ENCODE data around the gene LYRM9. TPM values are rescaled to one million over a fixed set of nuclear protein-coding genes. Genes with fewer than 3 reads are reported as not detected.

Gene LYRM9
- polyA plus RNA-seq, 1 donor from 2014 or later, result 83.8 TPM

DNA sequence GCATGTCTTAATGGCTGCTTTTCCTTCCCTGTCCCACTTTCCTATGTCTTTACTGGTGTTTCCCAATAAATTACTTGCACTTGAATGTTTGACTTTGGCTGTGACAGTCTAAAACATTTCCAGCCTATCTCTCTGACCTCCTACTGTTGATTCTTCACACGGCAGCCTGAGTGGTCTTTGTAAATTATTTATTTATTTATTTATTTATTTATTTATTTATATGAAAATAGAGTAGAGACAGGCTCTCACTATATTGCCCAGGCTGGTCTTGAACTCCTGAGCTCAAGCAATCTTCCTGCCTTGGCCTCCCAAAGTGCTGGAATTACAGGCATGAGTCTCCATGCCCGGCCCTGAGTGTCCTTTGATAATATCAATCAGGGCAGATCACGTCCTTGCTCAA lies 28.4 kb upstream of the LYRM9 start:
- no peak overlapping the region for H2AFZ ChIP-seq (ENCODE audit: low read depth, low read length)

DNA sequence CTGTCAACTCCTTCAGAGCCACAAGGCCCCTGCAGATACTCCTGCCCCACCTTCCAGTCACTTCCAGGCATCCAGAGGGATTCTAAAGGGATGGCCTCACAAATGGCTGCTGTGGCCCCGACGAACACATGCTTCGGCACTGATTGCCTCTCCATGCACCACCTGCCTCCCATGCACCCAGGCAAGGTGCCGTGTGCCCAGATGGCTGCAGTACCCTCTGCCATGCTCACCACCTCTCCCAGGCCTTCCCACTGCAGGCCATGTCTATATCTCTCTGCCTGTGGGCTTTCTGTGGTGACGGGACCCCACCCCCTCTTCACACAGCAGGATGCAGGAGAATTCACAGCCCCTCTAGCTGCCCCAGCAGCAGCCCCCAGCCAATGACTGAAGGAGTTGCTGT lies 27.9 kb upstream of the LYRM9 start:
- Histone ChIP-seq H4K20me1 (ENCODE audit: insufficient read depth) (no peaks in the 10 kb centered on the region), H3K27me3 (ENCODE audit: insufficient read depth, low read depth, low read length) (no peaks in the 10 kb centered on the region), H3K4me3 (ENCODE audit: low read length) (no peak overlapping the region), H2AFZ (ENCODE audit: low read depth, low read length) (no peak overlapping the region), H3K36me3 (ENCODE audit: insufficient read depth, low read length) (no peaks in the 10 kb centered on the region), H3K9me2 (ENCODE audit: insufficient read depth, low read length) (no peaks in the 10 kb centered on the region), H3K9me3 (ENCODE audit: low read length) (no peaks in the 10 kb centered on the region), H3K9ac (ENCODE audit: low read length) (no peak overlapping the region), H3K79me2 (replicated peaks; ENCODE audit: insufficient read depth, low read length) (no peaks in the 10 kb centered on the region), H3K4me2 (ENCODE audit: low read length) (no peak overlapping the region), H3F3A (ENCODE audit: insufficient read depth, low read length, poor library complexity, severe bottlenecking) (no peaks in the 10 kb centered on the region), H3K27ac (ENCODE audit: low read length) (no peak overlapping the region)
- TF ChIP-seq RAD21 (conservative IDR thresholded peaks at IDR 0.05) (no peak), EP300 (conservative IDR thresholded peaks at IDR 0.05; ENCODE audit: poor library complexity, severe bottlenecking) (no peak), POLR2AphosphoS5 (IDR thresholded peaks at IDR 0.05) (no peak), SMC3 (conservative IDR thresholded peaks at IDR 0.05; ENCODE audit: poor library complexity) (no peak), EZH2 (IDR thresholded peaks at IDR 0.05; ENCODE audit: borderline replicate concordance, insufficient read depth, low read length, poor library complexity, severe bottlenecking) (no peak), MXI1 (conservative IDR thresholded peaks at IDR 0.05; ENCODE audit: poor library complexity, severe bottlenecking) (no peak), TAF1 (IDR thresholded peaks at IDR 0.05; ENCODE audit: low read depth) (no peak)
- TF ChIP-seq, protein P1, sequence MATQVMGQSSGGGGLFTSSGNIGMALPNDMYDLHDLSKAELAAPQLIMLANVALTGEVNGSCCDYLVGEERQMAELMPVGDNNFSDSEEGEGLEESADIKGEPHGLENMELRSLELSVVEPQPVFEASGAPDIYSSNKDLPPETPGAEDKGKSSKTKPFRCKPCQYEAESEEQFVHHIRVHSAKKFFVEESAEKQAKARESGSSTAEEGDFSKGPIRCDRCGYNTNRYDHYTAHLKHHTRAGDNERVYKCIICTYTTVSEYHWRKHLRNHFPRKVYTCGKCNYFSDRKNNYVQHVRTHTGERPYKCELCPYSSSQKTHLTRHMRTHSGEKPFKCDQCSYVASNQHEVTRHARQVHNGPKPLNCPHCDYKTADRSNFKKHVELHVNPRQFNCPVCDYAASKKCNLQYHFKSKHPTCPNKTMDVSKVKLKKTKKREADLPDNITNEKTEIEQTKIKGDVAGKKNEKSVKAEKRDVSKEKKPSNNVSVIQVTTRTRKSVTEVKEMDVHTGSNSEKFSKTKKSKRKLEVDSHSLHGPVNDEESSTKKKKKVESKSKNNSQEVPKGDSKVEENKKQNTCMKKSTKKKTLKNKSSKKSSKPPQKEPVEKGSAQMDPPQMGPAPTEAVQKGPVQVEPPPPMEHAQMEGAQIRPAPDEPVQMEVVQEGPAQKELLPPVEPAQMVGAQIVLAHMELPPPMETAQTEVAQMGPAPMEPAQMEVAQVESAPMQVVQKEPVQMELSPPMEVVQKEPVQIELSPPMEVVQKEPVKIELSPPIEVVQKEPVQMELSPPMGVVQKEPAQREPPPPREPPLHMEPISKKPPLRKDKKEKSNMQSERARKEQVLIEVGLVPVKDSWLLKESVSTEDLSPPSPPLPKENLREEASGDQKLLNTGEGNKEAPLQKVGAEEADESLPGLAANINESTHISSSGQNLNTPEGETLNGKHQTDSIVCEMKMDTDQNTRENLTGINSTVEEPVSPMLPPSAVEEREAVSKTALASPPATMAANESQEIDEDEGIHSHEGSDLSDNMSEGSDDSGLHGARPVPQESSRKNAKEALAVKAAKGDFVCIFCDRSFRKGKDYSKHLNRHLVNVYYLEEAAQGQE (IDR thresholded peaks at IDR 0.05; ENCODE audit: borderline replicate concordance), result no peak
- TF ChIP-seq, protein P2, sequence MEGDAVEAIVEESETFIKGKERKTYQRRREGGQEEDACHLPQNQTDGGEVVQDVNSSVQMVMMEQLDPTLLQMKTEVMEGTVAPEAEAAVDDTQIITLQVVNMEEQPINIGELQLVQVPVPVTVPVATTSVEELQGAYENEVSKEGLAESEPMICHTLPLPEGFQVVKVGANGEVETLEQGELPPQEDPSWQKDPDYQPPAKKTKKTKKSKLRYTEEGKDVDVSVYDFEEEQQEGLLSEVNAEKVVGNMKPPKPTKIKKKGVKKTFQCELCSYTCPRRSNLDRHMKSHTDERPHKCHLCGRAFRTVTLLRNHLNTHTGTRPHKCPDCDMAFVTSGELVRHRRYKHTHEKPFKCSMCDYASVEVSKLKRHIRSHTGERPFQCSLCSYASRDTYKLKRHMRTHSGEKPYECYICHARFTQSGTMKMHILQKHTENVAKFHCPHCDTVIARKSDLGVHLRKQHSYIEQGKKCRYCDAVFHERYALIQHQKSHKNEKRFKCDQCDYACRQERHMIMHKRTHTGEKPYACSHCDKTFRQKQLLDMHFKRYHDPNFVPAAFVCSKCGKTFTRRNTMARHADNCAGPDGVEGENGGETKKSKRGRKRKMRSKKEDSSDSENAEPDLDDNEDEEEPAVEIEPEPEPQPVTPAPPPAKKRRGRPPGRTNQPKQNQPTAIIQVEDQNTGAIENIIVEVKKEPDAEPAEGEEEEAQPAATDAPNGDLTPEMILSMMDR (IDR thresholded peaks at IDR 0.05; ENCODE audit: poor library complexity, severe bottlenecking), result no peak

More for the DNA sequence above, 28.4 kb upstream of the LYRM9 start:
- no peaks in the 10 kb centered on the region for H4K20me1 ChIP-seq (ENCODE audit: insufficient read depth)
- H3K27ac ChIP-seq (ENCODE audit: low read length), result no peak overlapping the region
- H3K79me2 ChIP-seq (replicated peaks; ENCODE audit: insufficient read depth, low read length), result no peaks in the 10 kb centered on the region
- no peaks in the 10 kb centered on the region for H3K9me3 ChIP-seq (ENCODE audit: low read length)
- H3K4me3 ChIP-seq (ENCODE audit: low read length), result no peak overlapping the region
- H3K9me2 ChIP-seq (ENCODE audit: insufficient read depth, low read length), result no peaks in the 10 kb centered on the region
- no peak overlapping the region for H3K4me2 ChIP-seq (ENCODE audit: low read length)
- H3K27me3 ChIP-seq (ENCODE audit: insufficient read depth, low read depth, low read length), result no peaks in the 10 kb centered on the region
- no peaks in the 10 kb centered on the region for H3F3A ChIP-seq (ENCODE audit: insufficient read depth, low read length, poor library complexity, severe bottlenecking)
- TF ChIP-seq SMC3 (conservative IDR thresholded peaks at IDR 0.05; ENCODE audit: poor library complexity), result no peak
- no peak for TF ChIP-seq RAD21 (conservative IDR thresholded peaks at IDR 0.05)
- no peak for TF ChIP-seq POLR2AphosphoS5 (IDR thresholded peaks at IDR 0.05)
- TF ChIP-seq MXI1 (conservative IDR thresholded peaks at IDR 0.05; ENCODE audit: poor library complexity, severe bottlenecking), result no peak
- TF ChIP-seq EP300 (conservative IDR thresholded peaks at IDR 0.05; ENCODE audit: poor library complexity, severe bottlenecking), result no peak
- no peak for TF ChIP-seq TAF1 (IDR thresholded peaks at IDR 0.05; ENCODE audit: low read depth)
- TF ChIP-seq, protein P2 (IDR thresholded peaks at IDR 0.05; ENCODE audit: poor library complexity, severe bottlenecking), result no peak
- no peak for TF ChIP-seq EZH2 (IDR thresholded peaks at IDR 0.05; ENCODE audit: borderline replicate concordance, insufficient read depth, low read length, poor library complexity, severe bottlenecking)
- TF ChIP-seq, protein P1 (IDR thresholded peaks at IDR 0.05; ENCODE audit: borderline replicate concordance), result no peak
- H3K36me3 ChIP-seq (ENCODE audit: insufficient read depth, low read length), result no peaks in the 10 kb centered on the region
- H3K9ac ChIP-seq (ENCODE audit: low read length), result no peak overlapping the region
